HepG2 (cell line): ENCODE measurements around the gene ORC2. TPM values are rescaled to one million over a fixed set of nuclear protein-coding genes. Genes with fewer than 3 reads are reported as not detected.

ENCODE experiments used
- ATAC-seq: fragments of 200-7000 bp; cut with Tn5 transposase; 3 replicates; pipeline ENCODE4 v1.9.1; 2020; ENCODE audit warnings: mild to moderate bottlenecking, moderate library complexity
- BruUV-seq: library from RNA; stranded (reverse); fragments of 400-500 nt; replicated peaks from 2 replicates; lab custom pipeline; 2021; lab: Mats Ljungman, UMichigan
- CTCF ChIA-PET: fragments of 300-600 bp; formaldehyde crosslinking; extraction: SDS; loops from one replicate; lab custom pipeline; 2021; ENCODE audit warnings: low total read pairs, inconsistent platforms, low intra/inter-chr PET ratio; lab: Yijun Ruan, JAX
- POLR2A ChIA-PET: fragments of 350-600 bp; sonication (Branson Sonifier 250); formaldehyde crosslinking; loops from one replicate; lab custom pipeline; 2020; ENCODE audit warnings: antibody characterized with exemption, inconsistent platforms; lab: Yijun Ruan, JAX
- DNase-seq: peaks from one replicate; pipeline ENCODE4 v3.0.0-alpha.2; 2015; ENCODE audit warnings: low spot score
- FAIRE-seq: peaks from 3 replicates; lab custom pipeline; 2011; peaks lifted over from hg19 to GRCh38; lab: Jason Lieb, UNC
- H2AFZ ChIP-seq: one replicate; pipeline ENCODE4 v1.6.1; 2011; ENCODE audit warnings: low read length, inconsistent platforms
- H3K27ac ChIP-seq: fragments of 300-600 bp; 3 replicates; pipeline ENCODE4 v1.8.0; 2011; ENCODE audit warnings: mixed run types, mild to moderate bottlenecking, mixed read lengths, low read length, inconsistent platforms; ENCODE audit not compliant: insufficient read depth; ENCODE audit errors: extremely low read length
- H3K27me3 ChIP-seq, 2 experiments: fragments of 200-600 bp in 1 of 2; 2 replicates in 1 of 2; 3 replicates in 1 of 2; pipeline versions ENCODE4 v1.6.0 to v1.8.0; 2011; ENCODE audit warnings: low read length in 2 of 2, mild to moderate bottlenecking in 2 of 2, moderate library complexity in 2 of 2, inconsistent platforms in 1 of 2; ENCODE audit not compliant: insufficient read depth in 2 of 2, control insufficient read depth in 1 of 2
- H3K36me3 ChIP-seq, 2 experiments: fragments of 200-600 bp in 1 of 2; replicated peaks in 1 of 2; 2 replicates in 1 of 2; 3 replicates in 1 of 2; pipeline versions ENCODE4 v1.5.1 to v1.8.0; 2011; ENCODE audit warnings: low read length in 2 of 2, inconsistent platforms in 1 of 2; ENCODE audit not compliant: insufficient read depth in 2 of 2, control insufficient read depth in 1 of 2
- H3K4me1 ChIP-seq: 2 replicates; pipeline ENCODE4 v1.5.1; 2012; ENCODE audit warnings: low read length, inconsistent platforms; ENCODE audit not compliant: insufficient read depth
- H3K4me2 ChIP-seq: 2 replicates; pipeline ENCODE4 v1.6.0; 2011; ENCODE audit warnings: low read depth, low read length, inconsistent platforms
- H3K4me3 ChIP-seq, 3 experiments: fragments of 200-600 bp in 1 of 3; sonication (generic), shearing (Covaris generic) in 1 of 3; replicated peaks in 1 of 3; 2 replicates each; pipeline ENCODE4 v1.5.1; 2011 to 2016; ENCODE audit warnings: low read length in 3 of 3, inconsistent platforms in 2 of 3, low read depth in 2 of 3, mild to moderate bottlenecking in 2 of 3, control low read depth in 1 of 3, mixed read lengths in 1 of 3; ENCODE audit not compliant: insufficient read depth in 1 of 3
- H3K79me2 ChIP-seq: one replicate; pipeline ENCODE4 v1.6.1; 2011; ENCODE audit warnings: low read length, inconsistent platforms; ENCODE audit not compliant: insufficient read depth
- H3K9ac ChIP-seq: 2 replicates; pipeline ENCODE4 v1.6.0; 2011; ENCODE audit warnings: mild to moderate bottlenecking, low read depth, low read length, inconsistent platforms; ENCODE audit not compliant: insufficient read depth
- H3K9me3 ChIP-seq: 2 replicates; pipeline ENCODE4 v1.5.1; 2012; ENCODE audit warnings: mild to moderate bottlenecking, low read length
- H4K20me1 ChIP-seq: 2 replicates; pipeline ENCODE4 v1.6.0; 2011; ENCODE audit warnings: inconsistent platforms, mild to moderate bottlenecking, low read length, moderate library complexity; ENCODE audit not compliant: insufficient read depth
- FOSL2 ChIP-seq: sonication (generic); formaldehyde crosslinking; IDR thresholded peaks from 2 replicates; pipeline ENCODE4 v1.4.0; 2020; ENCODE audit warnings: missing genetic modification reagents
- NR2F6 ChIP-seq, 2 experiments: IDR thresholded peaks; 2 replicates each; pipeline ENCODE4 v1.6.1; 2016; ENCODE audit warnings: antibody characterized with exemption in 1 of 2, mild to moderate bottlenecking in 1 of 2
- TFDP1 ChIP-seq: IDR thresholded peaks from 2 replicates; pipeline ENCODE4 v1.6.1; 2016; ENCODE audit warnings: missing compliant biosample characterization, missing genetic modification reagents, borderline replicate concordance
- ZNF121 ChIP-seq: sonication (generic); formaldehyde crosslinking; IDR thresholded peaks from 2 replicates; pipeline ENCODE4 v1.5.0; 2020; ENCODE audit warnings: mild to moderate bottlenecking, missing genetic modification reagents
- ZNF382 ChIP-seq: sonication (generic); formaldehyde crosslinking; IDR thresholded peaks from 2 replicates; pipeline ENCODE4 v1.5.0; 2020; ENCODE audit warnings: missing genetic modification reagents, mild to moderate bottlenecking, borderline replicate concordance
- ZSCAN9 ChIP-seq: IDR thresholded peaks from 2 replicates; pipeline ENCODE4 v1.6.1; 2016; ENCODE audit warnings: borderline replicate concordance
- WGBS: methylation state at CpG from one replicate; pipeline ENCODE4 v1.1.6; 2017; ENCODE audit warnings: low lambda C conversion rate; 5-methylcytosine and 5-hydroxymethylcytosine counted together
- in situ Hi-C: cut with HindIII; loops from 2 replicates; pipeline ENCODE4 v1.10.0; 2017; ENCODE audit warnings: low pct_unique_long_range_greater_than_20kb; ENCODE audit not compliant: extremely low pct_ligation_motif_present
- intact Hi-C: fragments of 100-400 bp; cut with micrococcal nuclease; formaldehyde crosslinking; loops from one replicate; pipeline ENCODE4 v1.10.0; 2022; ENCODE audit not compliant: unreplicated experiment
- polyA plus RNA-seq, 8 experiments: library from polyadenylated mRNA; depleted of rRNA in 3 of 8; stranded (reverse) in 7 of 8; unstranded in 1 of 8; fragments of >200 nt; fragmentation: Illumina TruSeq in 4 of 8; extraction: Trizol in 4 of 8; gene quantifications; 2 replicates each; pipeline versions ENCODE4 v1.2.1 to v1.2.3, GENCODE V29; 2011 to 2016; ENCODE audit warnings: low read depth in 4 of 8, missing spikeins in 1 of 8, mixed read lengths in 1 of 8; ENCODE audit not compliant: insufficient read depth in 1 of 8
- total RNA-seq, 5 experiments: library from RNA; depleted of rRNA; stranded (reverse); fragments of >200 nt; fragmentation: Illumina TruSeq; extraction: Trizol; gene quantifications; 2 replicates each; pipeline ENCODE4 v1.2.3, GENCODE V29; 2016; ENCODE audit warnings: low read depth in 1 of 5

The ORC2 gene
- total and polyA plus RNA-seq, 2 of the 13 experiments (the other 11 are each of a cell fraction or from before 2014, with no cell fraction given), result 19.3 to 73.5 TPM

DNA sequence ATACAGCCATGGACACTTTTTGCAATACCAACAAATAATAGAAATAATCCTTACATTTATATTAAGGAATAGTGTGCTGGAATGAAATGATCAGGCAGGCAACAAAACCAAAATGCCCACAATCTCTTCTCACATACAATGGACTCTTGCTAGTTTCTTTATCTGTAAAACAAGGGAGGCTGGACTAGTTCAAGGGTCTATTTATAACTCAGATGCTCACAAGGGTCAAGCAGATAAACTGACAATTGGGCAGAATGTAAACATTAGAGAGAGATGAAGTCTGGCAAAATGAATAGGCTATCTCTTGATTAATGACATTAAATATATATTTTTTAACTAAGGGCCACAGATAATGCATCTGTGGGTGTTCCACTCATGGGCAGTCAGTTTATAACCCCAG lies 86.0 kb downstream of the ORC2 start:
- H2AFZ ChIP-seq, result no peak overlapping the region
- no peak for TF ChIP-seq TFDP1 (CRISPR knock-in tag)
- TF ChIP-seq NR2F6 (IDR thresholded peaks at IDR 0.05), result no peak
- no peak for TF ChIP-seq NR2F6 (CRISPR knock-in tag; IDR thresholded peaks at IDR 0.05)
- no peak for TF ChIP-seq ZNF121 (CRISPR knock-in tag)
- TF ChIP-seq ZSCAN9 (CRISPR knock-in tag), result no peak
- FAIRE-seq (no peak), ATAC-seq (no peak), DNase-seq (no peak)
- H3K4me1 ChIP-seq, result peaks cover 27% of the 10 kb centered on the region
- no peaks in the 10 kb centered on the region for H3K9me3 ChIP-seq
- H3K27ac ChIP-seq, result peak overlapping the region; percentile 26
- H3K4me2 ChIP-seq, result no peak overlapping the region
- H3K9ac ChIP-seq, result no peak overlapping the region
- in situ Hi-C loops (no loop called here), intact Hi-C loops (no loop called here)
- no peaks in the 10 kb centered on the region for H3K79me2 ChIP-seq
- CTCF ChIA-PET, result no interaction called here
- POLR2A ChIA-PET, result interaction anchor here (0.7 to 1.5 kb wide), 6 partner anchors 11 to 239 kb away, joined by 3 to 12 read pairs (median 4); partner anchors contain the start of genes CFLAR, CLK1, NIF3L1 and PPIL3
- no peaks in the 10 kb centered on the region for H4K20me1 ChIP-seq
- no peak overlapping the region for H3K4me3 ChIP-seq
- H3K36me3 ChIP-seq, result peaks cover 18 to 73% of the 10 kb centered on the region in 2 experiments
- BruUV-seq, result no TSS peak
- no peaks in the 10 kb centered on the region; a peak in 1 of 5 replicates for H3K27me3 ChIP-seq

DNA sequence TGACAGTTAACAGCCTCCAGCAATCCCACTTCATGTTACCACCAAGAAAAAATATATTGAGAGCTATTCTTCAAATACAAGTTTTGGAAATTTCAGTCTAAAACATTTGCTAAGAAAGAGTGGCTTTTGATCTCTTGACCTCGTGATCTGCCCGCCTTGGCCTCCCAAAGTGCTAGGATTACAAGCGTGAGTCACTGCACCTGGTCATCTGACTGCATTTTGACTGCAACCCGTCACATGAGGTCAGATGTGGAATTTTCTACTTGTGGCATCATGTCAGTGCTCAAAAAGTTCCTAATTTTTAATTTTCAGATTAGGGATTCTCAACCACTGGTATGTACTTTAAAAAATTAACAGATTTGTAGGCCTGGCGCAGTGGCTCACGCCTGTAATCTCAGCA lies 89.9 kb downstream of the ORC2 start:
- DNase-seq, result no peak
- 94% methylated on average over 6 of the region's 6 CpGs for WGBS
- Histone ChIP-seq H3K4me3 (no peak overlapping the region), H3K27ac (no peak overlapping the region), H3K79me2 (no peaks in the 10 kb centered on the region), H3K4me1 (peaks cover 11% of the 10 kb centered on the region), H3K9me3 (no peaks in the 10 kb centered on the region), H3K9ac (no peak overlapping the region), H2AFZ (no peak overlapping the region), H3K4me2 (no peak overlapping the region), H3K27me3 (no peaks in the 10 kb centered on the region; a peak in 1 of 5 replicates), H4K20me1 (no peaks in the 10 kb centered on the region), H3K36me3 (peaks cover 16 to 47% of the 10 kb centered on the region in 2 experiments)
- intact Hi-C loops (no loop called here), in situ Hi-C loops (no loop called here)
- POLR2A ChIA-PET, result interaction anchor here (1.6 kb wide), 1 partner anchor 9 kb away, joined by 6 read pairs; the partner anchor contains the start of gene CLK1
- no TSS peak for BruUV-seq
- FAIRE-seq, result no peak
- CTCF ChIA-PET, result no interaction called here
- ATAC-seq, result no peak
- TF ChIP-seq ZNF382 (CRISPR knock-in tag), result no peak
- peak; percentile 34; the same call in 1 of the 2 replicates for TF ChIP-seq FOSL2 (CRISPR knock-in tag)
